HG03103 (cell line): ENCODE results near the gene CYP3A7.
"Not testable (repeated sequence)": the region's sequence is repeated elsewhere in the genome, so short reads cannot be mapped to it uniquely, and the experiment has no call there.

ENCODE experiments used
- ATAC-seq: cut with Tn5 transposase; IDR thresholded peaks from one replicate; pipeline ENCODE4 v1.9.1; 2021; ENCODE audit warnings: low read depth; ENCODE audit not compliant: unreplicated experiment

The CYP3A7 gene

GRCh38 chr7:99734987-99735386 lies at the start of gene CYP3A7:
Gene CYP3A7 (minus strand): TSS chr7:99735196. CDS start chr7:99735093, 103 bp downstream.
- ATAC-seq = no peak

GRCh38 chr7:99784007-99784406 lies 49.0 kb upstream of the CYP3A7 start, which contains the start of gene CYP3A4:
Gene CYP3A4 (minus strand): TSS chr7:99784184. CDS start chr7:99784081, 103 bp downstream.
- ATAC-seq = no peak

- no peak for ATAC-seq
These were observed 47.3 kb upstream of the CYP3A7 start for GRCh38 chr7:99782012-99782953.

GRCh38 chr7:99780588-99780987 lies 45.6 kb upstream of the CYP3A7 start:
- no peak for ATAC-seq

- no peak for ATAC-seq
These were observed 45.0 kb upstream of the CYP3A7 start for GRCh38 chr7:99779949-99780348.

GRCh38 chr7:99778880-99779279 lies 43.9 kb upstream of the CYP3A7 start:
- no peak for ATAC-seq

GRCh38 chr7:99773395-99773794 lies 38.4 kb upstream of the CYP3A7 start:
- ATAC-seq = not testable (repeated sequence)

GRCh38 chr7:99772565-99772964 lies 37.6 kb upstream of the CYP3A7 start:
- no peak for ATAC-seq

GRCh38 chr7:99769494-99769893 lies 34.5 kb upstream of the CYP3A7 start:
- not testable (repeated sequence) for ATAC-seq

GRCh38 chr7:99768471-99768870 lies 33.5 kb upstream of the CYP3A7 start:
- ATAC-seq = no peak

- peak; percentile 62 for ATAC-seq
These were observed 32.7 kb upstream of the CYP3A7 start for GRCh38 chr7:99767662-99768061.

- ATAC-seq = no peak
These were observed 31.6 kb upstream of the CYP3A7 start for GRCh38 chr7:99766484-99767099.

- no peak for ATAC-seq
These were observed 29.5 kb upstream of the CYP3A7 start for GRCh38 chr7:99764478-99764877.

- no peak for ATAC-seq
These were observed 27.8 kb upstream of the CYP3A7 start for GRCh38 chr7:99762680-99763327.

- no peak for ATAC-seq
These were observed 20.1 kb upstream of the CYP3A7 start for GRCh38 chr7:99755085-99755484.

GRCh38 chr7:99752356-99752755 lies 17.4 kb upstream of the CYP3A7 start:
- no peak for ATAC-seq

GRCh38 chr7:99751322-99752052 lies 16.5 kb upstream of the CYP3A7 start:
- not testable (repeated sequence) for ATAC-seq

GRCh38 chr7:99748846-99749579 lies 14.0 kb upstream of the CYP3A7 start:
- ATAC-seq = no peak

GRCh38 chr7:99746915-99747314 lies 11.9 kb upstream of the CYP3A7 start:
- not testable (repeated sequence) for ATAC-seq

- ATAC-seq = not testable (repeated sequence)
These were observed 10.4 kb upstream of the CYP3A7 start for GRCh38 chr7:99745395-99745794.
